HepG2 (cell line): ENCODE measurements around the gene CAPN11. TPM values are rescaled to one million over a fixed set of nuclear protein-coding genes. Genes with fewer than 3 reads are reported as not detected.
A peak's percentile ranks its signal among the peaks of the same experiment; 100 is the strongest.

Experiments
- CREBL2 ChIP-seq: sonication (generic); formaldehyde crosslinking; IDR thresholded peaks from 2 replicates; pipeline ENCODE4 v1.8.1; 2023; ENCODE audit warnings: missing genetic modification reagents, mild to moderate bottlenecking, borderline replicate concordance
- DNMT3B ChIP-seq: conservative IDR thresholded peaks from 2 replicates; pipeline ENCODE4 v1.6.1; 2016; ENCODE audit warnings: missing biosample characterization, control low read depth
- EP300 ChIP-seq, 3 experiments: sonication (generic) in 1 of 3; formaldehyde crosslinking in 1 of 3; IDR thresholded peaks; 2 replicates each; pipeline versions ENCODE4 v1.5.1 to v1.6.1; 2011 to 2020; ENCODE audit warnings: low read depth in 2 of 3, low read length in 2 of 3, borderline replicate concordance in 1 of 3, improper control_type of control experiment in 1 of 3, mild to moderate bottlenecking in 1 of 3, missing genetic modification reagents in 1 of 3, moderate library complexity in 1 of 3
- HINFP ChIP-seq: sonication (generic); formaldehyde crosslinking; IDR thresholded peaks from 2 replicates; pipeline ENCODE4 v1.4.0; 2020; ENCODE audit warnings: low read depth, mild to moderate bottlenecking, missing genetic modification reagents
- KDM1A ChIP-seq: IDR thresholded peaks from 2 replicates; pipeline ENCODE4 v1.6.1; 2016; ENCODE audit warnings: missing compliant biosample characterization
- MEIS1 ChIP-seq: sonication (generic); formaldehyde crosslinking; IDR thresholded peaks from 2 replicates; pipeline ENCODE4 v1.9.0; 2021; ENCODE audit warnings: mild to moderate bottlenecking, missing genetic modification reagents, moderate library complexity, borderline replicate concordance
- NONO ChIP-seq, 2 experiments: fragments of 450-650 bp in 1 of 2; sonication (generic) in 1 of 2; formaldehyde crosslinking in 1 of 2; IDR thresholded peaks in 1 of 2; conservative IDR thresholded peaks in 1 of 2; 2 replicates each; pipeline versions ENCODE4 v1.6.1 to v1.8.0; 2017 to 2022; ENCODE audit warnings: mild to moderate bottlenecking in 1 of 2, missing genetic modification reagents in 1 of 2, moderate library complexity in 1 of 2
- NPAS2 ChIP-seq: sonication (generic); formaldehyde crosslinking; IDR thresholded peaks from 2 replicates; pipeline ENCODE4 v1.8.0; 2022; ENCODE audit warnings: mild to moderate bottlenecking, missing genetic modification reagents, borderline replicate concordance
- SYNCRIP ChIP-seq: fragments of 200-400 bp; formaldehyde crosslinking; IDR thresholded peaks from 2 replicates; pipeline ENCODE4 v1.6.1; 2018; ENCODE audit warnings: mild to moderate bottlenecking, low read depth, low read length; ENCODE audit not compliant: insufficient read depth
- ZBTB26 ChIP-seq: IDR thresholded peaks from 2 replicates; pipeline ENCODE4 v1.6.1; 2016; ENCODE audit warnings: missing compliant biosample characterization, missing genetic modification reagents, borderline replicate concordance
- ZBTB38 ChIP-seq: sonication (generic); formaldehyde crosslinking; IDR thresholded peaks from 2 replicates; pipeline ENCODE4 v1.5.1; 2020; ENCODE audit warnings: mild to moderate bottlenecking, missing genetic modification reagents
- ZEB1 ChIP-seq: IDR thresholded peaks from 2 replicates; pipeline ENCODE4 v1.6.1; 2012; ENCODE audit warnings: mild to moderate bottlenecking, low read depth, inconsistent platforms; ENCODE audit not compliant: insufficient replicate concordance
- ZNF20 ChIP-seq: sonication (generic); formaldehyde crosslinking; IDR thresholded peaks from 2 replicates; pipeline ENCODE4 v1.4.0; 2020; ENCODE audit warnings: mild to moderate bottlenecking, moderate library complexity, missing genetic modification reagents
- ZNF264 ChIP-seq: sonication (generic); formaldehyde crosslinking; IDR thresholded peaks from 2 replicates; pipeline ENCODE4 v1.4.0; 2020; ENCODE audit warnings: missing genetic modification reagents
- ZXDC ChIP-seq: sonication (generic); formaldehyde crosslinking; IDR thresholded peaks from 2 replicates; pipeline ENCODE4 v1.5.0; 2020; ENCODE audit warnings: mild to moderate bottlenecking, missing genetic modification reagents
- polyA plus RNA-seq, 8 experiments: library from polyadenylated mRNA; depleted of rRNA in 3 of 8; stranded (reverse) in 7 of 8; unstranded in 1 of 8; fragments of >200 nt; fragmentation: Illumina TruSeq in 4 of 8; extraction: Trizol in 4 of 8; gene quantifications; 2 replicates each; pipeline versions ENCODE4 v1.2.1 to v1.2.3, GENCODE V29; 2011 to 2016; ENCODE audit warnings: low read depth in 4 of 8, missing spikeins in 1 of 8, mixed read lengths in 1 of 8; ENCODE audit not compliant: insufficient read depth in 1 of 8
- total RNA-seq, 5 experiments: library from RNA; depleted of rRNA; stranded (reverse); fragments of >200 nt; fragmentation: Illumina TruSeq; extraction: Trizol; gene quantifications; 2 replicates each; pipeline ENCODE4 v1.2.3, GENCODE V29; 2016; ENCODE audit warnings: low read depth in 1 of 5
- TF ChIP-seq, protein P1 (sequence below): sonication (generic); formaldehyde crosslinking; IDR thresholded peaks from 2 replicates; pipeline ENCODE4 v1.8.1; 2023; ENCODE audit warnings: mild to moderate bottlenecking, missing genetic modification reagents
- TF ChIP-seq, protein P2 (sequence below): fragments of 450-650 bp; IDR thresholded peaks from 2 replicates; pipeline ENCODE4 v1.6.1; 2016

The CAPN11 gene
- total and polyA plus RNA-seq, 2 of the 13 experiments (the other 11 are each of a cell fraction or from before 2014, with no cell fraction given) = 0.07 to 0.11 TPM

DNA sequence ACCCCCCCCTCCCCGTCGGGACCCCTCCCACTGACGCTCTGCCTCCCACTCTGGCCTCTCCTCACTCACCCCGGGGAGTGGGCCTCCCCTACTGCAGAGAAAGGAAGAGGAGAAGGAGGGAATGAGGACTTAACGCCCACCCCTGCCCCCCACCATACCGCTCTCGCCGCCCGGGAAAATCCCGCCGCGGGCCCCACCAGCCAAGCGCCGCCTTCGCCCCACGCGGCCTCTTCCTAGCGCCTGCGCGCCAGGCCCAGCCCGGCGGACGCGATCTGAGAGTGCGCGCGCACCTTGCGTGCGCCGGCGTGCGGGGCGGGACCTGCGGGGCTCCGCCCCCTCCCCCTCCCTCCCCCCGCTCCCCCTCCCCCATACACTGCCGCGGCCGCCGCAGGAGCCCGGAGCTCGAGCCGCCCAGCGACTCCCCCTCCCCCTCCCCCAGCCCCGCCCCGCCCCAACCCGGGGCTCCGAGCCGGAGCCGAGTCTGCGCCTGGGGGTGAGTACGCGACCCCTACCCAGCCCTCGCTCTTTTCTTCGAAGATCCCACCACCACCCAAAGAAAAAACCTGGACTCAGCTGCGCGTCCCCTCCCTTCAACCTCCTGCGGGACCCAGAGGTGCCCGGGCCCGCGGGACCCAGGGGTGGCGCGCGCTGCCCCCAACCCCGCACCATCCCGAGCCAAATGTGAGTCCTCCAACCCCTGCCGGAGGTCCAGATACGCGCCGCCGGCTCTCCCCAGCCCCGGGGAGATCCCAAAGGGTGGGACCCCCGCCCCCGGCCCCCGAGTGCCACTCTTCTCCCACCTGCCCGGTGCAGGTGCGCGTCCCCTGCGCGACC is 31.2 kb upstream of the CAPN11 start, which contains the start of the genes MRPL14 and TMEM63B (continued):
- TF ChIP-seq, protein P1, sequence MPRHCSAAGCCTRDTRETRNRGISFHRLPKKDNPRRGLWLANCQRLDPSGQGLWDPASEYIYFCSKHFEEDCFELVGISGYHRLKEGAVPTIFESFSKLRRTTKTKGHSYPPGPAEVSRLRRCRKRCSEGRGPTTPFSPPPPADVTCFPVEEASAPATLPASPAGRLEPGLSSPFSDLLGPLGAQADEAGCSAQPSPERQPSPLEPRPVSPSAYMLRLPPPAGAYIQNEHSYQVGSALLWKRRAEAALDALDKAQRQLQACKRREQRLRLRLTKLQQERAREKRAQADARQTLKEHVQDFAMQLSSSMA (CRISPR knock-in tag) = no peak
- TF ChIP-seq, protein P2, sequence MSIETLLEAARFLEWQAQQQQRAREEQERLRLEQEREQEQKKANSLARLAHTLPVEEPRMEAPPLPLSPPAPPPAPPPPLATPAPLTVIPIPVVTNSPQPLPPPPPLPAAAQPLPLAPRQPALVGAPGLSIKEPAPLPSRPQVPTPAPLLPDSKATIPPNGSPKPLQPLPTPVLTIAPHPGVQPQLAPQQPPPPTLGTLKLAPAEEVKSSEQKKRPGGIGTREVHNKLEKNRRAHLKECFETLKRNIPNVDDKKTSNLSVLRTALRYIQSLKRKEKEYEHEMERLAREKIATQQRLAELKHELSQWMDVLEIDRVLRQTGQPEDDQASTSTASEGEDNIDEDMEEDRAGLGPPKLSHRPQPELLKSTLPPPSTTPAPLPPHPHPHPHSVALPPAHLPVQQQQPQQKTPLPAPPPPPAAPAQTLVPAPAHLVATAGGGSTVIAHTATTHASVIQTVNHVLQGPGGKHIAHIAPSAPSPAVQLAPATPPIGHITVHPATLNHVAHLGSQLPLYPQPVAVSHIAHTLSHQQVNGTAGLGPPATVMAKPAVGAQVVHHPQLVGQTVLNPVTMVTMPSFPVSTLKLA = 0 out of 2 replicates have a peak, but pooled peaks have one; percentile 44
- no peak for TF ChIP-seq DNMT3B
- TF ChIP-seq SYNCRIP = no peak
- TF ChIP-seq ZBTB26 (CRISPR knock-in tag) = no peak
- TF ChIP-seq EP300 (IDR thresholded peaks at IDR 0.05; ENCODE audit: low read depth in 2 of 2, low read length in 2 of 2) = no peak
- no peak for TF ChIP-seq EP300 (CRISPR knock-in tag; IDR thresholded peaks at IDR 0.05; ENCODE audit: borderline replicate concordance)
- TF ChIP-seq ZNF20 (CRISPR knock-in tag) = no peak
- no peak for TF ChIP-seq NPAS2
- TF ChIP-seq ZXDC (CRISPR knock-in tag) = no peak
- TF ChIP-seq MEIS1 (CRISPR knock-in tag) = no peak
- no peak for TF ChIP-seq ZEB1
- TF ChIP-seq ZNF264 (CRISPR knock-in tag) = no peak
- TF ChIP-seq ZBTB38 (CRISPR knock-in tag) = no peak
- no peak for TF ChIP-seq NONO (IDR thresholded peaks at IDR 0.05)
- 0 out of 2 replicates have a peak, but pooled peaks have one; percentile 5 for TF ChIP-seq NONO (CRISPR knock-in tag; conservative IDR thresholded peaks at IDR 0.05)
- no peak for TF ChIP-seq KDM1A (CRISPR knock-in tag)
- TF ChIP-seq CREBL2 (CRISPR knock-in tag) = no peak; the same call in 1 of the 2 replicates
- TF ChIP-seq HINFP (CRISPR knock-in tag) = peak; percentile 79
